ENCODE data around the gene AMIGO1. TPM values are rescaled to one million over a fixed set of nuclear protein-coding genes. Genes with fewer than 3 reads are reported as not detected.

AMIGO1 gene
- total RNA-seq, 1 donor from 2014 or later: 3.0 TPM

- peaks cover 3% of the 10 kb centered on the region for H3K36me3 ChIP-seq (ENCODE audit: control insufficient read depth, insufficient read depth, low read length)
- TF ChIP-seq CTCF (IDR thresholded peaks at IDR 0.05; ENCODE audit: insufficient read depth, low read length, poor library complexity, severe bottlenecking): no peak
- H3K27me3 ChIP-seq (ENCODE audit: control insufficient read depth, insufficient read depth, low read length): no peaks in the 10 kb centered on the region
- no peak for DNase-seq (ENCODE audit: low read depth)
- no peak overlapping the region for H3K4me3 ChIP-seq (ENCODE audit: low read depth, low read length)
These were observed 16.7 kb downstream of the AMIGO1 start for GRCh38 chr1:109492779-109493178.

- Histone ChIP-seq H3K4me3 (ENCODE audit: low read depth, low read length) (no peak overlapping the region), H3K27me3 (ENCODE audit: control insufficient read depth, insufficient read depth, low read length) (no peaks in the 10 kb centered on the region), H3K36me3 (ENCODE audit: control insufficient read depth, insufficient read depth, low read length) (peaks cover 3% of the 10 kb centered on the region)
- no peak for TF ChIP-seq CTCF (IDR thresholded peaks at IDR 0.05; ENCODE audit: insufficient read depth, low read length, poor library complexity, severe bottlenecking)
- DNase-seq (ENCODE audit: low read depth): no peak
These were observed 18.2 kb downstream of the AMIGO1 start for GRCh38 chr1:109491372-109491771.

GRCh38 chr1:109490934-109491302 is 18.6 kb downstream of the AMIGO1 start:
- no peak for TF ChIP-seq CTCF (IDR thresholded peaks at IDR 0.05; ENCODE audit: insufficient read depth, low read length, poor library complexity, severe bottlenecking)
- Histone ChIP-seq H3K27me3 (ENCODE audit: control insufficient read depth, insufficient read depth, low read length) (no peaks in the 10 kb centered on the region), H3K4me3 (ENCODE audit: low read depth, low read length) (no peak overlapping the region), H3K36me3 (ENCODE audit: control insufficient read depth, insufficient read depth, low read length) (peaks cover 3% of the 10 kb centered on the region)
- DNase-seq (ENCODE audit: low read depth): no peak

GRCh38 chr1:109490029-109490933 is 19.2 kb downstream of the AMIGO1 start:
- Histone ChIP-seq H3K4me3 (ENCODE audit: low read depth, low read length) (no peak overlapping the region), H3K36me3 (ENCODE audit: control insufficient read depth, insufficient read depth, low read length) (peaks cover 1% of the 10 kb centered on the region), H3K27me3 (ENCODE audit: control insufficient read depth, insufficient read depth, low read length) (no peaks in the 10 kb centered on the region)
- DNase-seq (ENCODE audit: low read depth): no peak
- TF ChIP-seq CTCF (IDR thresholded peaks at IDR 0.05; ENCODE audit: insufficient read depth, low read length, poor library complexity, severe bottlenecking): peak; percentile 88

GRCh38 chr1:109488696-109489095 is 20.8 kb downstream of the AMIGO1 start:
- H3K36me3 ChIP-seq (ENCODE audit: control insufficient read depth, insufficient read depth, low read length): peaks cover 1% of the 10 kb centered on the region
- TF ChIP-seq CTCF (IDR thresholded peaks at IDR 0.05; ENCODE audit: insufficient read depth, low read length, poor library complexity, severe bottlenecking): no peak

GRCh38 chr1:109488201-109488600 is 21.3 kb downstream of the AMIGO1 start:
- peaks cover under 1% of the 10 kb centered on the region for H3K27me3 ChIP-seq (ENCODE audit: control insufficient read depth, insufficient read depth, low read length)
- DNase-seq (ENCODE audit: low read depth): no peak
- peaks cover 1% of the 10 kb centered on the region for H3K36me3 ChIP-seq (ENCODE audit: control insufficient read depth, insufficient read depth, low read length)
- no peak overlapping the region for H3K4me3 ChIP-seq (ENCODE audit: low read depth, low read length)
- no peak for TF ChIP-seq CTCF (IDR thresholded peaks at IDR 0.05; ENCODE audit: insufficient read depth, low read length, poor library complexity, severe bottlenecking)

More at GRCh38 chr1:109488696-109489095, 20.8 kb downstream of the AMIGO1 start:
- DNase-seq (ENCODE audit: low read depth): no peak
- Histone ChIP-seq H3K4me3 (ENCODE audit: low read depth, low read length) (no peak overlapping the region), H3K27me3 (ENCODE audit: control insufficient read depth, insufficient read depth, low read length) (no peaks in the 10 kb centered on the region)
